DMS79 (cell line): Measurements from ENCODE around the gene TEC.
"Not testable (repeated sequence)": the region's sequence is repeated elsewhere in the genome, so short reads cannot be mapped to it uniquely, and the experiment has no call there.

ENCODE experiments used
- DNase-seq: peaks from one replicate; lab custom pipeline; 2025; lab: John Stamatoyannopoulos, UW

Gene TEC

DNA sequence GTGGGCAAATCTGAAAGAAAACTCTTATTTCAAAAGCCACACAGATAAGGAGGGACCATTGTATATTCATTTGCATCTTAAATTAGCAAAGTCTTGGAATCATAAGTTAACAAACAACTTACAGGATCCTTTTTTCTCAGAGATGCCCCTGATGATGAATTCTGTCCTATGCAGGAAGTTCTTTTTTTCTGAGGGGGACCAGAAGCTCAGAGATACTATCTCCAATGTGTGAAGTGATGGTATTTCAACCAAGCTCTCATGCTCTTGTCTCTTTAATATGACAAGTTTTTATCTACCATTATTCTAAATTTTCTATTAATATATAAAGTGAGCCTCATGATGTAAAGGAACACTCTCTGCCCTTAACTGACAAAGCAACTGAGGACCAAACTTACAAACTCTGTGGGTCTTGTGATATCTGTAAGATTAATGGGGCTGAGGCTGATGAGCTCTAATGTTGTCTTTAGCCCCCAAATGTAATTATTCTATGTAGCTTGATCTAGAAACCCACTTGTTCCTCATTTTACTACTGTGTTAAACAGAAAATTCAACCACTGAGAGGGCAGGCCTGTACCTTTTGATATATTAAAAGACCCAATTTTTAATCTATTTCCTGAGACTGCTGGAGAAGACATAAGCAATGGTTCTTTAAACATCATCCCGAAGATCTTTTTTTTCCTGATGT is 27.0 kb downstream of the TEC start:
- DNase-seq, result no peak

DNA sequence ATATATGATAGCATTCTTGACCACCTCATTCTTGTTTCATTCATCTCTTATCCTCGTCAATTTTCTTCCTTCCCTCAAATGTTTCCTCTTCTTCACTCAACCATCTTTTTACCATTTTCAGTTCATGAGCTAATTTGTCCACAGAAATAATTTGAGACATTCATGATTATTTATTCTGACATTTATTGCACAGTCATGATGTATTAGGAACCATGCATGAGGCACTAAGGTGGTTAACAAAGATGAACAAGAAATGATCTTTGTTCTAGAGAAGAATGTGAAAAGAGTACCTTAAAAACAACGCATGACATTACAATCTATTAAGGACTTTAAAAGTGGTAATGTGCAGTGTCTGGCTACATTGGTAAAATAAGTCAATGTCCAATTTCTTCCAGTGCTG is 27.9 kb downstream of the TEC start:
- no peak for DNase-seq

- DNase-seq, result no peak
Measured at GRCh38 chr4:48237996-48238645, 31.5 kb downstream of the TEC start.

- DNase-seq, result no peak
Measured at GRCh38 chr4:48235050-48235449, 34.6 kb downstream of the TEC start.

- no peak for DNase-seq
Measured at GRCh38 chr4:48234575-48234974, 35.1 kb downstream of the TEC start.

DNA sequence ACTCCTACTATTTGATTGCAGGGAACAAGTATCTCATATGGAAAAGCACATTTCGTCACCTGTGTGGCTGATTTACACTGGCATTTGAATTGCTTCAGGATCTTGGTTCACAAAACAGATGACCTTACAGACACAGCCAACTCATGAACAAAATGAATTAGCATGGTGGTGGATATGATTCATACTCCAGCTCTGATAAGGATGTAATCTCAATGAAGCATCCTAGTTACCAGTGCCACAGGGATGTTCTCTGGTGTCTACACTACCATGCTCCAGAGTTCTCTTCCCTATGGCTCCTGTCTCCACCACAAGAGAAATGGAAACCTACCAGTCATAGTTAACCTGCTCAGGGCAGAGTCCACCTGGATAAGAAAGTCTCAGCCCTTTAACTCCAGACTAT is 40.7 kb downstream of the TEC start:
- DNase-seq, result no peak

- DNase-seq, result no peak
Measured at GRCh38 chr4:48227662-48228061, 42.0 kb downstream of the TEC start.

- DNase-seq, result no peak
Measured at GRCh38 chr4:48226199-48226598, 43.4 kb downstream of the TEC start.

DNA sequence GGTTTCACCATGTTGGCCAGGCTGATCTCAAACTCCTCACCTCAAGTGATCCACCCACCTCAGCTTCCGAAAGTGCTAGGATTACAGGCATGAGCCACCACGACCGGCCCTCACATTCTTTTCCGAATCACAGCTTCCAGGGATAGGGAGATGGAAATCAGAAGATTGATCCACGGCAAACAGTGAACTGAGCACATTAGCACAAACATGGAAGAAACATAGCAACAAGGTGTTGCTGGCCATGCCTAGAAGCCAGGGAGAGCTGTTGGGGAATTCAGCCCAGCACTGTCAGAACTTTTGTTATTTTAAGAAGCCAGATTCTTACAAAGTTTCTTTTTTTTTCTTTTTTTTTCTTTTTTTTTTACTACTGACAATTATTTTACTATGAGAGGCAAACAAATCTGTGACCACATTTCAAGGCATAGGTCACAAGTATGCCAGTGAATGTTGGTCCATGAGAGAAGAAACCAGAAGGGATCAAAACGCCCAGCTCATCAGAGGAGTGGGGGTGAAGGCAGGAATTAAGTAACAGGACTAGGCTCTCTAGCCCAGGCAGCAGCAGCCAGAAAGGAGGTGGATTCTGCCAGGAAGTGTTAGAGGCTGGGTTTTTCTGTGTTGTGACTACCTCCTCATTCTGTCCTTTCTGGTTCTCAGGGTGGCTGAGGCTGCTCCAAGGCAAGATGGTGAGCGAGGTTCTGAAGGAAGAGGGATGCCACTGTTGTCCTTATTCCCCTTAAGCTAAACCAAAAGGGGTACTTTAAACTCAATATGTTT is 44.1 kb downstream of the TEC start:
- DNase-seq, result no peak

GRCh38 chr4:48224606-48225005 is 45.0 kb downstream of the TEC start:
- no peak for DNase-seq

DNA sequence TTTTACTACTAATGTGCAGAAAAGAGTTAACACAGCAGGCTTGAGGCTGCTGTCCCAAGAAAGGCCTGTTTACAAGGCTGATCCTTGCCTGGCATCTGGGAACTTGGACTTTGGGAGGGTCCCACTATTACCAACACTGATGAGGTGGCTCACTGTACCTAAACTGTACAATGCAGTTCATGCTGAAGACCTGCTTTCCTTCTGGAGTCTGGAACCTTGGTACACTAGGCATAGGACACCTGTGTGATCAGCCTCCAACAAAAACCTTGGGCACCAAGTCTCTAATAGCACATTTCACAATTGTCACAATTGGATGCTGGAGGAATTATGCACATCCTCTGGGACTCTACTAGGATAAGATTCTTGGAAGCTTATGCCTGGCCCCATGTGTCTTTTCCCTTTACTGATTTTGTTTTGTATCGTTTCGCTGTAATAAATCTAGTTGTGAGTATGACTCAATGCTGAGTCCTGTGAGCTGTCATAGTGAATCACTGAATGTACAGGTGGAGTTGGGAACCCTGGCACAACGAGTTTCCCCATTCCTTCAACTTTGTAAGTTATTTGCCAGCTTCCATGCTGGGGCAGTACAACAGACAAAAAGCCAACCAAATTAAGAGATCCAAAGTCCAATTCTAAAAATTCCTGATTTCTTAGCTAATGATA is 45.9 kb downstream of the TEC start:
- no peak for DNase-seq

GRCh38 chr4:48222491-48222890 is 47.1 kb downstream of the TEC start:
- DNase-seq, result no peak

DNA sequence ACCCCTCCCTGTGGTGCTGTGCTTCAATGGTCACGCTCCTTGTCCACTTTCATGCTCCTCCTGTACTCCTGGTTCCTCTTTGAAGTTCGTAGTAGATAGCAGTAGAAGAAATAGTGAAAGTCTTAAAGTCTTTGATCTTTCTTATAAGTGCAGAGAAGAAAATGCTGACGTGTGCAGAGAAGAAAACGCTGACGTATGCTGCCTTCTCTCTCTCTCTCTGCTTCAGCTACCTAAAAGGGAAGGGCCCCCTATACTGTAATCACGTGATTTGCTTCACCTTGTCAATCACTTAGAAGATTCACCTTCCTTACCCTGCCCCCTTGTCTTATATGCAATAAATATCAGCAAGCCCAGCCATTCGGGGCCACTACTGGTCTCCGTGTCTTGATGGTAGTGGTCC is 50.2 kb downstream of the TEC start:
- not testable (repeated sequence) for DNase-seq

- no peak for DNase-seq
Measured at GRCh38 chr4:48216563-48216962, 53.1 kb downstream of the TEC start.

DNA sequence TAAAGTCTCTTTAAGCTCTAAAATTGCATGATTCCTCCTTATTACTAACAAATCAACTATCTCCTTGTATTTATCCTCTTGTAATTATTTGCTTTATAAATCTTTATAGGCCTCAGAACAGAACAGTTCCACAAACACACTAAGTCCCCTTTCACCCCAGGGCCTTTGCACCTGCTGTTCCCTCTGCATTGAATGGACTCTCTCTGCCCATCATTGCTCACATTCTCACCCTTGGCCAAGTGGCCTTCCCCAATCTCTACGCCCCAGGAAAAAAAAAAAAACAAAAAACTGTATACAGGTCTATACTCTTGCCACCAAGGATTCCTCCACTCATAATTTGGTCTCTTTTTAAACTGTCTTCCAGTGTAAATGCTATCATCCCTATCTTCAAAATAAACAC is 53.7 kb downstream of the TEC start:
- no peak for DNase-seq

GRCh38 chr4:48212165-48212564 is 57.5 kb downstream of the TEC start:
- DNase-seq, result no peak

GRCh38 chr4:48210966-48211328 is 58.7 kb downstream of the TEC start:
- DNase-seq, result no peak

- DNase-seq, result no peak
Measured at GRCh38 chr4:48205626-48206025, 64.0 kb downstream of the TEC start.

DNA sequence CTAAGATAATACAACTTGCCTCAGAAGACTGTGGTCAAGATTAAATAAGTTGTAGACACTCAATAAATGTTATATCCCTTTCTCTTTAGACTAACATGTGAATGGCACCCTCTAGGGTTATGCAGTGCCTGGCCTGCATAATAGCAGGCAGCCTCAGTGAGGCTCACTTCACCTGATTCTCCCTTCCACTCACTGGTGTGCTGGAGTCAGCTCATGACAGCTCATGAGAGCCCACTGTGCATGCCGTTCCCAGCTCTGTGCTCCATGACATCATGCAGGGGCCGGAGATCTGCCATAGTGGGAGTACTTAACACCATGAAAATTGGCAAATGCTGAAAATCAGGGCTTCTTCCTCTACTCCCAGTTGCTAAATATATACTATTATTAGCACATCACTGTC is 64.5 kb downstream of the TEC start:
- no peak for DNase-seq

- no peak for DNase-seq
Measured at GRCh38 chr4:48203819-48204218, 65.8 kb downstream of the TEC start.

- no peak for DNase-seq
Measured at GRCh38 chr4:48197643-48198237, 71.9 kb downstream of the TEC start.

- DNase-seq, result no peak
Measured at GRCh38 chr4:48196758-48197504, 72.7 kb downstream of the TEC start.
